GM13977 (cell line): ENCODE results near the gene NQO2.

ENCODE experiments used
- DNase-seq: peaks from one replicate; pipeline ENCODE4 v3.0.0; 2012; ENCODE audit warnings: low spot score
- in situ Hi-C: fragments of 300-500 bp; cut with MboI; formaldehyde crosslinking; loops from one replicate; pipeline ENCODE4 v1.12.0; 2022; ENCODE audit warnings: low sequenced_read_pairs, low pct_unique_long_range_greater_than_20kb, mixed read lengths, inconsistent platforms; ENCODE audit not compliant: unreplicated experiment
- TF ChIP-seq, protein P1 (sequence below): IDR thresholded peaks from 2 replicates; pipeline ENCODE4 v1.5.1; 2012; ENCODE audit warnings: mild to moderate bottlenecking, control low read depth; ENCODE audit not compliant: insufficient read depth; ENCODE audit errors: extremely low read depth, missing control alignments

NQO2 gene

DNA sequence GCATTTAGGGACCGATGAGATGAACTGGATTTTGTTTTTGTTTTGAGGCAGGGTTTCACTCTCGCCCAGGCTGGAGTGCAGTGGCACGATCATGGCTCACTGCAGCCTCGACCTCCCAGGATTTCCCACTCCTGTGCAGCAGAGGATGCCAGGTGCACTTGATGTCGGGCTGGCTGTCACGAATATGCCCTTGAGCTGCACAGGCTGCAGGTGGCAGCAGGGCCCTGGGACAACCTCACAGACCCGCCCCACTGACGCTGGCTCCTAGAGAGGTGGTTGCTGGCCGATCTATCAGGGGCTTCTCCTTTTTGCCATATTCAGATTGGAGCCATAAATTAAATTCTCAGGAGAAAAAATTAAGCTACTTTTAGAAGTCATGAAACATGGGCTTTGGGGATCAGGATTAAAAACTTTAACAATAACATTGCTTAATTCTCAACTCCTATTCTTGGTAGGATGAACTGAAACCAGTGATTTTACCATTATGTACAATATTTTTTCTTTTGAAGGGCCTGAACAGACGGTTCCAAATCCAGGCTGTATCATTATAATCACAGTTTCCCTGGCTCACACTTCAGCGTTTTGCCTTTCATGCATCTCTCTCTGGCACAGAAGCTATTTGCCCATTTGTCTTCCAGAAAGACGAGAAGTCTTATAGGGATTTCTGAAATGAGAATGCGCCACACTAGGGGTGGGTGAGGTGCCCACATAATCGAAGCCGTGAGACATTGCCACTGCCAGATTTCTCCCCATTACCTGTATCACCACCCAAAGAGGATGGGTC is 32.4 kb downstream of the NQO2 start:
- in situ Hi-C loops = no loop called here
- TF ChIP-seq, protein P1, sequence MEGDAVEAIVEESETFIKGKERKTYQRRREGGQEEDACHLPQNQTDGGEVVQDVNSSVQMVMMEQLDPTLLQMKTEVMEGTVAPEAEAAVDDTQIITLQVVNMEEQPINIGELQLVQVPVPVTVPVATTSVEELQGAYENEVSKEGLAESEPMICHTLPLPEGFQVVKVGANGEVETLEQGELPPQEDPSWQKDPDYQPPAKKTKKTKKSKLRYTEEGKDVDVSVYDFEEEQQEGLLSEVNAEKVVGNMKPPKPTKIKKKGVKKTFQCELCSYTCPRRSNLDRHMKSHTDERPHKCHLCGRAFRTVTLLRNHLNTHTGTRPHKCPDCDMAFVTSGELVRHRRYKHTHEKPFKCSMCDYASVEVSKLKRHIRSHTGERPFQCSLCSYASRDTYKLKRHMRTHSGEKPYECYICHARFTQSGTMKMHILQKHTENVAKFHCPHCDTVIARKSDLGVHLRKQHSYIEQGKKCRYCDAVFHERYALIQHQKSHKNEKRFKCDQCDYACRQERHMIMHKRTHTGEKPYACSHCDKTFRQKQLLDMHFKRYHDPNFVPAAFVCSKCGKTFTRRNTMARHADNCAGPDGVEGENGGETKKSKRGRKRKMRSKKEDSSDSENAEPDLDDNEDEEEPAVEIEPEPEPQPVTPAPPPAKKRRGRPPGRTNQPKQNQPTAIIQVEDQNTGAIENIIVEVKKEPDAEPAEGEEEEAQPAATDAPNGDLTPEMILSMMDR = no peak
- DNase-seq = no peak

DNA sequence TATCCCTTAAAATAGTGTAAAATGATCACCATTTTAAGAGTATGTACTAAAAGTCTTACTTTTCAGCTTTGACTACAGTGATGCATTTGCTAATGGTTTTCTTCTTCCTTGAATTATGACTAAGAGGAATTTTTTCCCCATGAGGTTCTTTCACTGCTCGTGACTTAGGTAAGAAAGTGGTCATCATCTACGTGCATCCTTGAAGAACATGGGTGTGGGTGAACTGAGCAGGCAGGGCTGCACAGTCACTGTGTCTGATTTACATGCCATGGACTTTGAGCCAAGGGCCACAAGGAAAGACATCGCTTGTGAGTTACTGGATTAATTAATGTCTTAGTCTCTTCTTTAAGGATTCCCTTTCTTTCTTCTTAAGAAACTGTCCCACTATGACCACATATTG is 33.3 kb downstream of the NQO2 start:
- no peak for DNase-seq
- in situ Hi-C loops = no loop called here
- TF ChIP-seq, protein P1 = no peak

GRCh38 chr6:3033652-3034051 is 34.0 kb downstream of the NQO2 start:
- in situ Hi-C loops = no loop called here
- TF ChIP-seq, protein P1 = no peak
- DNase-seq = no peak

GRCh38 chr6:3035397-3035796 is 35.7 kb downstream of the NQO2 start:
- DNase-seq = no peak
- TF ChIP-seq, protein P1 = no peak
- in situ Hi-C loops = no loop called here

DNA sequence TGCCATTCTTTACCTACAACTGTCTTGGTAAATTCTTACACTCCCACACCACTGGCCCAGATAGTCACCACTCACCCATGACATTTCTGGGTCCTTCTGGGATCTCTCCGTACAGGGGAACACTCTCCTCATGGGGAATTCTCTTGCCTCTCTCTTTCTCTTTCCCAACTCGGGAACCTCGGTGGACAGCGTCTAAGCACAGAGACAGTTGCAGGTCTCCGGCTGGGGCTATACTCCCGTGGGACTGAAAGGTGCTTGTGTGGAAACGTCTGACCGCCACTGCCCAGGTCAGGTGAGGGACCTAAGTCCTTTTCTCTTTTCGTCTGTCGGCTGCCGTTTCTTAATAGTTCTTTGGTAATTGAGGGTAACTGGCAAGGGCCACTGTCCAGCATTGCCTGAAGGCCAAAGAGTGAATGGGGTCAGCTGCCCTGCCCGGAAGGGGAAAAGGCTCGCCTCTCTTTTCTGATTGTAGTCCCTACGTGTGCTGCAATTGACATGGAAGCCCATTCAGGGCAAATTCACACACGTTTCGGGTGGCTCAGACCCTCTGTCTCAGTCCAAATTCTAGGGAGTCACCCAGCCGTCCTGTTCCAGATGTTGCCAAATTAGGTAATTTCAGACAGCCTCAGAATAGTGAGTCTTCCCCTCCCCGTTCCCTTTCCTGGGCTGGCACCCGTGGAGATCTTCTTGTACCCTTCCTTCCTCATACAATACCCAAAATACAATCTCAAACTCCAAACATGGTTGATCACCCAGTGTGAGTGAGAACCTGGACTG is 37.4 kb downstream of the NQO2 start:
- TF ChIP-seq, protein P1 = no peak
- DNase-seq = no peak
- in situ Hi-C loops = no loop called here

DNA sequence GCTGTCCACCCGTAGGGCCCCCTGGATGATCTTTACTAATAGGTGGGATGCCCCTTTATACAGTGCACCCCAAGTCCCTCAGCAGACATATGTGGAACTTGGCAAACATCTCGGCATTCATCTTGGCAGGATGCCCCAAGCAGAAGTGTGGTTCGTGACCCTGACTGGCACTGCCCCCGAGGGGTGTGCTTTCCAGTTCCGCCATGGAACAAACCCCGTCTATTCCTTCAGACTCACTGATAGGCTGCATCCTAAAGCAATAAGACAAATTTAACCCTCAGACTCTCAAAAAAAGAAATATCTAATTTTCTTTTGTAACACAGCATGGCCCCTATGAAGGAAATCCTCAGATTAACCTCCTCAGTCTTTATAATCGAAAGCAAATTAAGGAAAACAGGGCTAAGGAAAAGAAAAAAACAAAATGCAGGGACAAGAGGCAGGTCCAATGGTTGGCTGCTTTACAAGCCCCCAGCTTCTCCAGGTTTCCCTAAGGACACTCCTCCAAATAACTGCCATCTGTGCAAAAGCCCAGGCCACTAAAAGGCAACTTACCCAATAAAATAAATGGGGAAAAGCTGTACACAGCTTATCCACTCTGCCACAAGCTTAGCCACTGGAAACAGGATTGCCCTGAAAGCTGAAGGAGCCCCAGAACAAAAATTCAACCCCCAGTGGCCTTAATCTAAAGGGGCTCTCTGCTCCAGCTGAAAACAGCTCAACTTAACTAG is 38.1 kb downstream of the NQO2 start:
- no peak for DNase-seq
- TF ChIP-seq, protein P1 = no peak
- in situ Hi-C loops = no loop called here
